ENCODE data around the gene POU4F3.

POU4F3 gene

DNA sequence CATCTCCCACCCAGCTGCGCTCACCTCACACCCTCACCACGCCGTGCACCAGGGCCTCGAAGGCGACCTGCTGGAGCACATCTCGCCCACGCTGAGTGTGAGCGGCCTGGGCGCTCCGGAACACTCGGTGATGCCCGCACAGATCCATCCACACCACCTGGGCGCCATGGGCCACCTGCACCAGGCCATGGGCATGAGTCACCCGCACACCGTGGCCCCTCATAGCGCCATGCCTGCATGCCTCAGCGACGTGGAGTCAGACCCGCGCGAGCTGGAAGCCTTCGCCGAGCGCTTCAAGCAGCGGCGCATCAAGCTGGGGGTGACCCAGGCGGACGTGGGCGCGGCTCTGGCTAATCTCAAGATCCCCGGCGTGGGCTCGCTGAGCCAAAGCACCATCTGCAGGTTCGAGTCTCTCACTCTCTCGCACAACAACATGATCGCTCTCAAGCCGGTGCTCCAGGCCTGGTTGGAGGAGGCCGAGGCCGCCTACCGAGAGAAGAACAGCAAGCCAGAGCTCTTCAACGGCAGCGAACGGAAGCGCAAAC lies 1.1 kb downstream of the POU4F3 start:
- DNase-seq (ENCODE audit: low read depth in 2 of 2): no peak

DNA sequence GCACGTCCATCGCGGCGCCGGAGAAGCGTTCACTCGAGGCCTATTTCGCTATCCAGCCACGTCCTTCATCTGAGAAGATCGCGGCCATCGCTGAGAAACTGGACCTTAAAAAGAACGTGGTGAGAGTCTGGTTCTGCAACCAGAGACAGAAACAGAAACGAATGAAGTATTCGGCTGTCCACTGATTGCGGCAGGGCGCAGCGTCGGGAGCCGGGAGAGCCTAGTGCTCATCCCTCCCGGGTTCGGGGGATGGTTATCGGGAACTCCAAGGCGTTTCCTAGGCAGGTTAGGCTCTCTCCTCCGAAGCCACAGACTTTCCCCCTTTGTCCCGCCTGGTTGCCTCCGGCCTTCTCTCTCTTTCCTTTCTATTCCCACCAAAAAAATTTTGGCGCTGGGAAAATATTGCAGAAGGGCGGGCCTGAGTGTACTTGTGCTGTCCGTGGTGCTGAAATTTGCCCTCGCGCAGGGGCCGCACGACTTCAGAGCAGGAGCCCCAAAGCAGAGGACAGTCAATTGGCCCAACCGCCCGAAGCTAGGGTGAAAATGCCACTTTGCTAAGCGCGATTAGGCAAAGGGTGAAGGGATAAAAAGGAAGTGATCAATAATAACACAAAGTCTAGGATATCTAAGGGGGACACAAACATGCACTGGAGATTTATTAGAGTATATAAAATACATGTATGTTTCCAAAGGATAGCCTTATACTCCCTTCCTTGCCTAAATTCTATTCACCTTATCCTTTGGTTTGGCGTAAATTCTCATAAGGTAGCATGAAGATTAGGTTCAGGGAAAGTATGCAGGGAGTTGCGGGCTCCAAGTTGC lies 1.8 kb downstream of the POU4F3 start:
- DNase-seq (ENCODE audit: low read depth in 2 of 2): no peak

DNA sequence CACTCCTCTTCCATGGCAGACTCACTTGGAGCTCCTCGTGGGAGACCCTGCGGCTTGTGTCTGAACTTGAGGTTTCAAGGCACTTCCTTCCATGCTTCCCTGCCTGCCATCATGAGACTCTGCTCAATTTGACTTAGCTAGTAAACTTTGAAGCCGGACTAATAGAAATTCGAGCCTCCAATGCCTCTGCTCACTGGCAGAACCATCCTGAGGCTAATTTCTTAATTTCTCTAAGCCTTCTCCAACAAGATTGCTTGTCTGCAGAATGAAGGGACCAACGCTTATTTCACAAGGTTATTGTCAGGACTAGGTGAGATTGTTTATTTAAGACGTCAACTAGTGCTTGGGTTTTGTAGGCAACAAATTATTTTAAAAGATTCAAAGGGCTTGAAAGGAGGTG lies 3.2 kb downstream of the POU4F3 start:
- no peak for DNase-seq (ENCODE audit: low read depth in 2 of 2)

DNA sequence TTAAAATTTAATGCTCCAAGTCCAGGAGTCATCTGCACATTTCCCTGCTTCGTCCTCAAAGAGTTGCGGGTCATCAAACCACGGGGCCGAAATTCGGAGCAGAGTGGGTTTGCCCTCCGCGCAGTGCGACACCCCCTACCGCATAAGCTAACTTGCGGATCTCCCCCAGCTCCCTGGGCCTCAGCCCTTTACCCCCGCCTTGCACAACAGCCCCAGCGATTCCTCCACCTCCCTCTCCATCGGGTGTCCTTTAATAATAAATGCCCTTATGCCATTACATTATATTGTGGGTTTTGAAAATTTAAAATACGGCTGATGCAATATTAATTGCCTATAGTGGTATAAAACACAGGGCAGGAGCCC lies 3.9 kb downstream of the POU4F3 start:
- no peak for DNase-seq (ENCODE audit: low read depth in 2 of 2)

DNA sequence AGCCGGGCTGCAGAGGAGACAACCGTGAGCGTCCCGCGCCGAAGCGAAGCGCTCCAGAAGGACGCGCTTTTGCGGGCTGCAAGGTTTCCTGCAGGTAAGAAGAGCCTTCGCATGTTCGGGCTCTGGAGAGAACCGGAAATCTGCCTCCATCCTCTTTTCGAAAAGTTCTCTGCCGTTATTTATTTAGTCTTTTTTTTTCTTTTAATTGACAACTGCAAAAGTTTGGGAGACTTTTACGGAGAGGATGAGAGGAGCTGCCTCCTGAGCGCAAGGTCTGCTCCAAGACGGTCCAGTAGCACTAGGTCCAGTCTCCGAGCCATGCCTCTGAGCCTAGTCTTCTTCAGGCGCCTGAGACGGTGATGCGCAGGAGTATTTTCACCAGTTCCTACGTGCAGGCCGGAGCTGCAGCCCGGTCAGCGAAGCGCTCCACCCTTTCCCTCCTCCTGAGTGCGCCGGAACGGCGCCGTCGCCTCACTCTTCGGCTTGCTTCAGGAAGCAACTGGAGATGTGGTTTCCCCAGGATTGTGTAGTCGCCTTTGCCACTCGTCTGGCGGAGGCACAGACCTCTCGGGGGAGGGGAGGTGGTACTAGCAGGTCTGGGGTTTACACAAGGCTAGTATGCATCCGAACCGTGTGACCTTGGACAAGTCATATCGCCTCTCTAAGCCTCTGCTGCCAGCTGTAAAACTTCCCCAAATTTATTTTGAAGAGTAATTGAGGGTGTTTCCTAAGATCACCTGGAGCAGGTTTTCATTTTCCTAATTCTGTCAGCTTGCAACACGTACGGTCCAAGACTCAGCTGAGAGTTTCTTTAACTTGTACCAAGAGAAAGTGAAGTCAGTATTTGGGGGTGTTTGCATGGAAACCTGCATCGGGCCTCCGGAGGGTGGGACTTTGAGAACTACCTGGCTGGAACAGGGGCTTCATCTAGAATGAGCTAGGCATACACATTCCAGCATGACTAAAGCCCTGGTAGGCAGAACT lies 4.5 kb downstream of the POU4F3 start:
- DNase-seq (ENCODE audit: low read depth in 2 of 2): no peak

DNA sequence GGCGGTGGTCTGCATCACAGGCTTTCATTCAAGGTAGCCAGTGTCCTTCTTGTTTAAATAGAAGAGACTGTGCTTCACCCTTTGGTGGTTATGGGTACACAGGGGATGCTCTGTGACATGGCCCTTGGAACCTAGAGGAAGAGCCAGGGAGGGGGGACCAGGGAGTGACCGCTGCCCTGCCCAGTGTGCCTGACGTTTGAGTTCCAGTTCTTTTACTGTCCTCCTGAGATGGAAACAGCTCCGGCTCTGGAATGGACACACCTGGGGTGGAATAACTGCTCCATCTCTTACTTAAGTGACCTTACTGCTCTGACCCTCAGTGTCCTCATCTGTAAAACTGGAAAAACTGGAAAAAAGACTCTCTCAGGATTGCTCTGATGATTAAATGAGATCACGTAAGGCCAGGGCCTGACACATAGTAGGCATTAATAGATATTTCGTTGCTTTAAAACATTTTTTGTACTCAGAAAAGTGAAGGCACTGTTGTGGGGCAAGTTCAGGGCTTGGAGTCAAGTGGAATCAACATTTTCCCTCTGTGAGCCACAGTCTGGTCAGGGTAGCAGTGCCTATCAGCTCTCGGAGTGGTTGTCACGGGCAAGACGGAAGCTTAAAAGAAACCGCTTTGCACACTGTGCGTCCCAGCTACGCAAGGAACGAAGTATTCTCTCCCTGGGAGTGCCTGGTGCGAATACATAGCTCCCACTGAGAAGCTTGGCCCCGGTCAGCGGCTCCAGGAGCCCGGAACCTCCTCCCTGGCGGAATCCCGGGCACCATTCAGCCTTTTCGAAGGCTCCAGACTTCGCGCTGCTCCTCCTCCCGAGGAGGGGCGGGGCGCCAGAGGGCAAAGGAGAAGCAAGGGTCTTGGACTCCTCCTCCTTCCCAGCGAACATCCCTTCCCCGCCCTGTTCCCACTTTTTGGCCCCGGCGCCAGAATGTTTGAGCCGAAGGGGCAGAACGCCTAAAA lies 5.8 kb downstream of the POU4F3 start:
- no peak for DNase-seq (ENCODE audit: low read depth in 2 of 2)

DNA sequence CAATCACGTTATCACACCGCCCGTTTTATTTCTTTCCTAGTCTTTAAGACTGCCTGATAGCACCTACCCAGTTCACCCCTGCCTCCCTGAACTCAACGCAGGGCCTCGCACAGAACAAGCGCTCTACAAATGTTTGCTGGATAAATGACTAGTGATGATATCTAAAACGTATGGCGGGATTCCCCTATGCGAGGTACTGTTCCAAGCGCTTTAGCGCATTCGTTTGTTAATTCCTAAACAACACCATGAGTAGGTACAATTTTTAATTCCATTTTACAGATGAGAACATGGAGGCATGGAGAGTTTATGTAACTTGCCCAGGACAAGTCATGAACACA lies 6.6 kb downstream of the POU4F3 start:
- no peak for DNase-seq (ENCODE audit: low read depth in 2 of 2)

DNA sequence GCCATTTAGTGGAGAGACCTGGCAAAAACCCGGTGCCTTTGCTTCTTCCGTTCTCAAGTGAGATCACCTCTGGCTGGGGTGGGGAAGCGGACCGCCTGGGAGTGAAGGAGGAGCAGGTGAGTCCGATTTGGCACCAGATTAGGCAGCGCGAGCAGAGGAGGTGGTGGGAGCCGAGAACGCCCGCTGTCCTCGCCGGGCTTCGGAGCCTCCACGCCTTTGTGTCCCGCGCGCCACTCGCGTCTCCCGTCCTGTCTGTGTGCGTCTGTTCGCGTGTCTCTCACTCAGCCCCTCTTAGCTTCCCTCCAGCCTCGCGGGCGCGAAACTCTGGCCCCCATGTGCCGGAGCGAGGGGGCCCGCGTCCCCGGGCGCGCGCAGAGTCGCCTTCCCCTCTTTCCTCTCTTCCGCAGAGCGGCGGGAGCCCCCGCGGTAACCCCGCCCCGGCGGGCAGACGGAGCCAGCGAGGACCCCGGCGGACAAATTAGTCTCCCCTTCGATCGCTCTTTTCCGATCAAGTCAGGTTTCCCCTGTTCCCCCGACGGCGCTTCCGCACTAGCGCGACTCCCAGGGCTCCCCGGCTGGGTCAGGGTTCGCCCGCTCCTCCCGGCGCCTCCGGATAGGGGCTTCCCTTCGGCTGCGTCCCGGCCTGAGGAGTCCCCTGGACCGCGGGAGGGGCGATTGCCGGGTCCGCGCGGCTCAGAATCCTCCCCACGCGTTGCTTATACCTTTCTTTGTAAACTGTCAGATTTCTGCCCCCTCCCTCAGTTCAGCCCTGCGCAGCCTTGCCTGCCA lies 7.1 kb downstream of the POU4F3 start:
- DNase-seq (ENCODE audit: low read depth in 2 of 2): no peak

DNA sequence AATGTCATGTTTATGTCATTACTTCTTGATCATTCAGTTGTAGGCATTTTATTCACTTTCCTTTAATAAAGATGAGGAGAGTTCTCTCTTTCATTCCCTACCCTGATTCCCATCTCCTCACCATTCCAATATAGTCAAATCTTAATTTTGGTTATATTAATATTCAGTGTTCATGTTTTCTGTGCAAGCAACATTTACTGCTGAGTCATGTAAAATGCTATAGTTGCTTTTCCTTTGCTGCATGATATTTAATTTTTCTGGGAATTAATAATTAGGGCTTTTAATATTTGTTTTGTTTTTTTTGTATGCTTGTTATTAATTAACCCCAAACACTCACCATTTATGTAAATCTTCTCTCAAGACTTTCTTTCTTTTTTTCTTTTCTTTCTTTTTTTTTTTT lies 18.5 kb downstream of the POU4F3 start:
- DNase-seq (ENCODE audit: low read depth in 2 of 2): no peak

DNA sequence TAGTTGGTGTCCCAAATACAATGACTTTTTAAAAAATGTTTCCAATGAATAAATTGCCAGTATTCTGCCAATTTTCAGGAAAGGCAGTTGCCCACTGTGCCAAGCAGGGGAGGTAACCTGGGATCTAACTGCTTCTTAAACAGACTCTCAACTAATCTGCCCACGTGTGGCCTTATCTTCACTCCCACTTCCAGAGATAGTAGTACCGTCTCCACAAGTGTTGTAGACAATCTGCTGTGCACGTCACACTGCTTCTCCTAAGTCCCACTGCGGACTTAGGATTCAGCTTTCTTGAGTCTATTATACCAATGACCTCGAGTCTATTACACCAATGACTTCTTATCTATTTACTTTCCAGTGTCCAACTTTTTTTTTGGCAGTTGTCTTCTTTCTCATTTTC lies 21.2 kb downstream of the POU4F3 start:
- no peak for DNase-seq (ENCODE audit: low read depth in 2 of 2)

DNA sequence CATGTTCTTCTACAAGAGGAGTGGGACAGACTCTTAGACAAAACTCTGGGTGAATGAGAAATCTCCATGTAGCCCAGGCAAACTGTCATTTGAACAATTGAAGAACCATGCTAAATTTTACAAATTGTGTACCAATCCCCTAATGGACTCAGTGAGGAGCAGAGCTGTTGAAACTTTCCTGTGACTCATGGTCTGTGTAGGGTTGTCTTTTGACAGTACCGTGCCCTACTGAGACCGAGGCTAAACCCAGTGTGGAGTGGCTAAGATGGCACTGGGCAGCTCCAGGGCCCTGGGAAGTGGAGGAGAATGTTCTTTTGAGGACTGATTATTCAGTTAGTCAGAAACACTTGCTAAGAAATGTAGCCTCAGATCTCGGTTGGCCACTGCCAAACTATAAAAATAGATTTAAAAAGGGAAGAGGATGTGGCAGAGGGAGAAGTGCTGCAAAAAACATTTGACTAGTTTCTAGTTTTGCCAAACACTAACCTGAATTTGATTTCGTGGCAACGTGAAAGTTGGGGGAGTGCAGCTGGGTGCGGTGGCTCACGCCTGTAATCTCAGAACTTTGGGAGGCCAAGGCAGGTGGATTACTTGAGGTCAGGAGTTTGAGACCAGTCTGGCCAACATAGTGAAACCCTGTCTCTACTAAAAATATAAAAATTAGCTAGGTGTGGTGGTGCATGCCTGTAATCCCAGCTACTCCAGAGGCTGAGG lies 24.7 kb downstream of the POU4F3 start:
- DNase-seq (ENCODE audit: low read depth in 2 of 2): no peak

DNA sequence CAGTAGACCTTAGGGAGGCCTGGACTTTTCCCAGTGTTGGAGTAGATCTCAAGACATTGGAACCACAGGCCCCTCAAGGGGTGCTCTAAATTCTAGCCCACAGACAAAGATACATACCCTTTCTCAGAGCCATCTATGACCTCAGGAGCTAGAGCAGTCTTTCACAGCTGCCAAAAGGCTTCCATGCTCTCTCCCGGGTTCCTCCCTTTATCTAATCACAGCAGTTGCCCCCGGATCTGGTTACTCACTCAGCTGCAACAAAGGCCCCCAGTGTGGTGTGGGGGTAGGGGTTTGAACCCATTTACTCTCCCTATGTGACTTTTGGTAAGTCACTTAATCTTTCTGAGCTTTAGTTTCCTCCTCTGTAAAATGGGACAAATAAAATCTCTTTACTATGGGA lies 27.0 kb downstream of the POU4F3 start:
- DNase-seq (ENCODE audit: low read depth in 2 of 2): no peak

DNA sequence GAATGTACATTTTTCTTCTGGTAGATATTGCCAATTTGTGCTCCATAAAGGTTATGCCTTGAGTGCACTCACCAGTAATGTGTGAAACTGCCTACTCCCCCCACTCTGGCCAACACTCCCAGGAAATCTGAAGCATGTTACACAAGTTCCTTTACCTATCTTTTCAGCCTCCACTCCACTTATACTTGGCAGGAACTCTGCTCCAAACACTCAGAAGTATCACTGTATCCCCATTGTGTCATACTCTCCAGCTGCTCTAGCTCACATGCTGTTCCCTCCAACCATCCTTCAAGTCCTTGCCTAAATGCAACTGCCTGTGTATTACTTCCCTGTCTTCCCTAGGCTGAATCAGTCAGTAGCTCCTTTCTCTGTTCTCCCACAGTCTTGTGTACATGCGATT lies 28.3 kb downstream of the POU4F3 start:
- DNase-seq (ENCODE audit: low read depth in 2 of 2): no peak

DNA sequence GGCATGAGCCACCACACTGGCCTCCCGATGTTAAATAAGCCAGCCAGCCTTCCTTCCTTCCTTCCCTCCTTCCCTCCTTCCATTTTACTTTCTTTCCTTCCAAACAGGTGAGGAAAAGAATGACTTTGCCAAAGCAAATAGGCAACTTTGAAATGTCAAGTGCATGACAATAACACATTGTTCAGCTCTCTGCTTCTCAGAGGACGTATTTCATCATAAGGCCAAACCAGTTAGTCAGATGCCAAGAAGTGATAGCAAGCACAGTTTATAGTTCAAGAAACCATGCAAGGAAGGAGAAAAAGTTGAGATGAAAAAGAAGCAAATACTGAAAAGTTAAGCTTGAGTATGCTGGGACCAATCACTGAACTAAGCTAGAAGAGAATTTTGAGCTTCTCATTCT lies 29.5 kb downstream of the POU4F3 start:
- no peak for DNase-seq (ENCODE audit: low read depth in 2 of 2)

DNA sequence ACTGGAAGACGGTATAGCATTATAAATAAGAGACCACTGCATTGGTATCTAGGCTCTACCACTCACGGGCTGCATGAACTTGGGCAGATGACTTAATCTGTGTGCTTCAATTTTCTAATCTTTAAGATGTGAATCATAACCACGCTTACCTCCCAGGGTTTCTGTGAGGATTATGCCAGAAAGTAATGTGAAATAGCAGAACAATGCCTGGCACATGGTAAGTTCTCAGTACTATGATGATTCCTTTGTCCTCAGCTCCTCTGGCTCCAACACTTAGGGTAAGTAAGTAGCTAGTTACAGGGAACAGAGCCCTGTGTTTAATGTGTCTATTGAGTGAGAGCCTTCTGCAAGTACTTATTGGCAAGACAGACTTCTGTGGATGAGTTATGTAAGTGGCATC lies 31.1 kb downstream of the POU4F3 start:
- no peak for DNase-seq (ENCODE audit: low read depth in 2 of 2)

DNA sequence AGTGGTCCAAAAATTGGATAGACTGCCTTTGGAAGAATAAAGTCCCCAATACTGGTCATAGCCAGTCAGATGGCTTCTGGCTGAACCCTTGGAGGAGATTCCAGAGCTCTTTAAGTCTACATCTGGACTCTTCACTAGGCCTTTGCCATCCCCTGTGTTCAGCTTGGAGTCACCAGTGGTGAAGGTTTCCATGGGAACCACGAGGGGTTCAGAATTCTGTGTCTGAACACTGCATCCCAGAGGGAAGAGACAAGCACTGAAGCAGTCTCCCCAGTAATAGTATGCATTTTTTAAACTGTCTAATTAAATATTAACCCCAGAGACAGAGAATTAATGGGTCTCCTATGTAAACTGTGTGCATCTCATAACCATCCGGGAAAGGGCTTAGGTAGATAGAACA lies 38.2 kb downstream of the POU4F3 start:
- no peak for DNase-seq (ENCODE audit: low read depth in 2 of 2)

DNA sequence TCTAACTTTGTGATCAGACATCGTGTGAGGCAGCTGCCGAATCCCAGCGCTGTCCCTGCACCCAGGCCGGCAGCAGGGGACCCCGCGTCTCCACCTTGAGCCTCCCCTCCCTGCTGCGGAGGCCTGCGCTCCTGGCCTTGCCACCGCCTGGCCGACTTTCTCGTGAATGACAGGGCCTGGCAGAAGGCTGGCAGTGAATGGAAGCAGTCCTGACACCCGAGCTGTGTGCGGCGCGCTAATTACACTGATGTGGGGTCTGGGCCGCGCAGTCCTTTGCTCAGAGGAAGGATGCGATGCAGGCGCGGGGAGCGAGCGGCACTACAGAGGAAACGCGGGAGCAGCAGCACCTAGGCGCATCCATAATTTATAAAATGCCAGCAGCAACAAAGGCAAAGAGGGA lies 40.3 kb downstream of the POU4F3 start:
- no peak for DNase-seq (ENCODE audit: low read depth in 2 of 2)

DNA sequence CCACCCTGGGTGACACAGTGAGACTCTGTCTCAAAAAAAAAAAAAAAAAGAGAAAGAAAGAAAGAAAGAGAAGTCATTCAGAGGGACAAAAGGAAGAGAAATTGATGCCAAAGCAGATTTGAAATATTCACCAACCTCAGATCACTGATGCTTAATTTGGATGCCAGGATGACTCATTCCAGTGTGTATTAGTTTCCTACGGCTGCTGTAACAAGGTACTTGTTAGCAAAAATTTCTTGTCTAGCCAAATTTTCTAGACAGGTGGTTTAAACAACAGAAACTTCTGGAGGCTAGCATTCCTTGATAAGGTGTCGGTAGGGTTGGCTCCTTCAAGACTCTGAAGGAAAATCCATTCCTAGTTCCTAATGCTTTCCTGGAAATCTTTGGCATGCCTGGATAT lies 42.1 kb downstream of the POU4F3 start:
- DNase-seq (ENCODE audit: low read depth in 2 of 2): no peak

DNA sequence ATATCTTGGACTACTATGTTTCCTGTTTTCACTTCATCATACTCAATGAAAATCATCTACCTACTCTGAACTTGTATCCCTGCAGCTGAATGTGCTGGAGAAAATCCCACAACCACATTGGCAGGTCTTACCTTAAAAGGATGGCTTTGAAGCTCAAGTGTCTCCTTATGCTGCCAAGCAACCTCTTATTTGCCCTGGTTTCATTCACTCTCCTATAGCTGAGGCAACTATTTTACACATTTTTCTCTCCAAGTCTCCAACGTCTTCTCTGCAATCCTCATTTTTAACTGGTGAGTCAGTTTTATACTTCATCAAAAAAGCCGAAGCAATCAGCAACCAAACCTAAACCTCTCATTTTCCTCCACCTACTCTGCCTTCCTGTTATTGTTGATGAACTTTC lies 49.7 kb downstream of the POU4F3 start:
- DNase-seq (ENCODE audit: low read depth in 2 of 2): no peak

DNA sequence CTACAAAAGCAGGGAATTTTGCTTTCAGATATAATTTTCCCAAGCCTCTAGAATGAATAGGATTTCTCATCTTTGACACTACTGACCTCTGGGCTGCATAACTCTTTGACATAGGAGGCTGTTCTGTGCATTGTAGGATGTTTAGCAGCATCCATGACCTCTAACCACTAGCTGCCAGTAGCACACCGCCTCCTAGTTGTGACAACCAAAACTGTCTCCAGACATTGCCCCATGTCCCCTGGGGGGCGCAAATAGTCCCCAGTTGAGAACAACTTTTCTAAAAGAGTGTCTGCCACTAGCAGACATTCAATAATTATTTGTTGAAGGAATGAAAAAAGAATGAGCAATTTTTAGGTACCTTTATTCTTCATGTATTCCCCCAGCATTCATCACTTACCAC lies 51.8 kb downstream of the POU4F3 start:
- DNase-seq (ENCODE audit: low read depth in 2 of 2): no peak
